ENCODE measurements around the gene KRT35. TPM values are rescaled to one million over a fixed set of nuclear protein-coding genes. Genes with fewer than 3 reads are reported as not detected.

Gene KRT35
- total RNA-seq, 1 donor from 2014 or later = not detected

GRCh38 chr17:41527063-41528023 lies 46.4 kb upstream of the KRT35 start:
- no peak for ATAC-seq (ENCODE audit: low read depth)
- CTCF ChIA-PET = interaction anchor here (0.8 kb wide), 1 partner anchor 22 kb away, joined by 3 read pairs; no protein-coding TSS in a partner anchor

GRCh38 chr17:41524261-41524660 lies 43.3 kb upstream of the KRT35 start:
- POLR2A ChIA-PET = no interaction called here
- no peaks in the 10 kb centered on the region for H3K36me3 Mint-ChIP-seq (ENCODE audit: low read depth)
- TF ChIP-seq CTCF (IDR thresholded peaks at IDR 0.05) = no peak
- CTCF ChIA-PET = no interaction called here
- H3K9me3 Mint-ChIP-seq = no peaks in the 10 kb centered on the region
- intact Hi-C loops (cut with micrococcal nuclease) = no loop called here
- H3K4me3 Mint-ChIP-seq = no peak overlapping the region
- H3K27me3 Mint-ChIP-seq = peaks cover 35% of the 10 kb centered on the region
- H3K4me1 Mint-ChIP-seq = peaks cover 7% of the 10 kb centered on the region
- H3K27ac Mint-ChIP-seq = no peak overlapping the region
- no peak for ATAC-seq (ENCODE audit: low read depth)
- no peak for DNase-seq

More at GRCh38 chr17:41527063-41528023, 46.4 kb upstream of the KRT35 start:
- no peaks in the 10 kb centered on the region for H3K9me3 Mint-ChIP-seq
- no peaks in the 10 kb centered on the region for H3K36me3 Mint-ChIP-seq (ENCODE audit: low read depth)
- H3K4me3 Mint-ChIP-seq = no peak overlapping the region
- H3K27ac Mint-ChIP-seq = no peak overlapping the region
- peaks cover 7% of the 10 kb centered on the region for H3K4me1 Mint-ChIP-seq
- DNase-seq = no peak
- no peak for TF ChIP-seq CTCF (IDR thresholded peaks at IDR 0.05)
- intact Hi-C loops (cut with micrococcal nuclease) = no loop called here
- H3K27me3 Mint-ChIP-seq = peaks cover 58% of the 10 kb centered on the region
- POLR2A ChIA-PET = no interaction called here

GRCh38 chr17:41523787-41524186 lies 42.8 kb upstream of the KRT35 start:
- POLR2A ChIA-PET = no interaction called here
- TF ChIP-seq CTCF (IDR thresholded peaks at IDR 0.05) = no peak
- ATAC-seq (ENCODE audit: low read depth) = no peak
- CTCF ChIA-PET = no interaction called here
- peaks cover 30% of the 10 kb centered on the region for H3K27me3 Mint-ChIP-seq
- no peak overlapping the region for H3K4me3 Mint-ChIP-seq
- no peaks in the 10 kb centered on the region for H3K36me3 Mint-ChIP-seq (ENCODE audit: low read depth)
- no peak for DNase-seq
- H3K9me3 Mint-ChIP-seq = no peaks in the 10 kb centered on the region
- intact Hi-C loops (cut with micrococcal nuclease) = no loop called here
- no peak overlapping the region for H3K27ac Mint-ChIP-seq
- peaks cover 7% of the 10 kb centered on the region for H3K4me1 Mint-ChIP-seq

GRCh38 chr17:41523225-41523593 lies 42.3 kb upstream of the KRT35 start:
- H3K4me1 Mint-ChIP-seq = peaks cover 4% of the 10 kb centered on the region
- intact Hi-C loops (cut with micrococcal nuclease) = no loop called here
- no peak overlapping the region for H3K4me3 Mint-ChIP-seq
- POLR2A ChIA-PET = no interaction called here
- H3K9me3 Mint-ChIP-seq = no peaks in the 10 kb centered on the region
- H3K27me3 Mint-ChIP-seq = peaks cover 25% of the 10 kb centered on the region
- H3K27ac Mint-ChIP-seq = no peak overlapping the region
- no peak for TF ChIP-seq CTCF (IDR thresholded peaks at IDR 0.05)
- no peak for ATAC-seq (ENCODE audit: low read depth)
- H3K36me3 Mint-ChIP-seq (ENCODE audit: low read depth) = no peaks in the 10 kb centered on the region
- no peak for DNase-seq
- CTCF ChIA-PET = no interaction called here

- peaks cover 4% of the 10 kb centered on the region for H3K4me1 Mint-ChIP-seq
Observed at GRCh38 chr17:41522301-41523224, 41.6 kb upstream of the KRT35 start.

More at GRCh38 chr17:41522301-41523224, 41.6 kb upstream of the KRT35 start:
- no peak for TF ChIP-seq CTCF (IDR thresholded peaks at IDR 0.05)
- intact Hi-C loops (cut with micrococcal nuclease) = no loop called here
- CTCF ChIA-PET = no interaction called here
- no peak overlapping the region for H3K4me3 Mint-ChIP-seq
- no peaks in the 10 kb centered on the region for H3K36me3 Mint-ChIP-seq (ENCODE audit: low read depth)
- no peak for DNase-seq
- H3K27me3 Mint-ChIP-seq = peaks cover 25% of the 10 kb centered on the region
- no peak for ATAC-seq (ENCODE audit: low read depth)
- POLR2A ChIA-PET = no interaction called here
- no peak overlapping the region for H3K27ac Mint-ChIP-seq
- no peaks in the 10 kb centered on the region for H3K9me3 Mint-ChIP-seq
